GM12874 (cell line): Measurements from ENCODE around the gene CHODL.

Source experiments
- CTCF ChIP-seq: IDR thresholded peaks from 2 replicates; pipeline ENCODE4 v1.5.1; 2011; ENCODE audit warnings: low read depth, mild to moderate bottlenecking, control low read depth, low read length, moderate library complexity; ENCODE audit not compliant: insufficient read depth

The CHODL gene

GRCh38 chr21:18289876-18290275 lies 45.2 kb downstream of the CHODL start:
- TF ChIP-seq CTCF, result no peak

DNA sequence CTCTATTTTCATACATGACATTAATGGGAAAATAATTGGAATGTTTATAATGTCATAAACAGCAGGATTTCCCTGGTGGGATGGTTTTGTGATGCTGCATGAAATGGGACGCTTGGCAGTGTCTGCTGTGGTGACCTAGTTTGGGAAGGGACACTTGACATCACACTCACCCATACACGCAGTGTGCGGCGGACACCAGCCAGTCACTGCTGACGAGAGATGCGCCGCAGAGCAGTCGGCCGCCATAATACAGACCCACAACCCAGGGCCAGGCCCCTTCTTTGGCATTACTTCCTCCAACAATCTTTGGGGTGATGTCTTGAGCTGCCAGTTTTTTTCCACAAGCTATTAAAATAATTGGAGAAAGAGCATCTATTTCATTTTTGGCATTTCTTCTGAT lies 49.5 kb downstream of the CHODL start:
- TF ChIP-seq CTCF, result no peak

GRCh38 chr21:18298228-18298627 lies 53.6 kb downstream of the CHODL start:
- TF ChIP-seq CTCF, result no peak
